Nephron (organoid): ENCODE measurements around the gene POU6F2.

Experiments
- H3K27ac Mint-ChIP-seq, 3 experiments: 2 replicates each; pipeline ENCODE4 v1.8.0; 2020; ENCODE audit warnings: mixed read lengths in 3 of 3, mild to moderate bottlenecking in 2 of 3, moderate library complexity in 1 of 3
- H3K27me3 Mint-ChIP-seq: 2 replicates; pipeline ENCODE4 v1.8.0; 2021; ENCODE audit warnings: low read depth, mild to moderate bottlenecking, moderate library complexity, mixed read lengths
- H3K36me3 Mint-ChIP-seq: 2 replicates; pipeline ENCODE4 v1.8.0; 2020; ENCODE audit warnings: low read depth, mixed read lengths
- H3K4me1 Mint-ChIP-seq: 2 replicates; pipeline ENCODE4 v1.8.0; 2020; ENCODE audit warnings: mixed read lengths
- H3K4me3 Mint-ChIP-seq, 3 experiments: 2 replicates each; pipeline ENCODE4 v1.8.0; 2020; ENCODE audit warnings: mild to moderate bottlenecking in 3 of 3, mixed read lengths in 3 of 3, moderate library complexity in 2 of 3
- H3K9me3 Mint-ChIP-seq: 2 replicates; pipeline ENCODE4 v1.8.0; 2020; ENCODE audit warnings: mixed read lengths
- CTCF ChIP-seq, 3 experiments: fragments of 200-600 bp; sonication (generic); IDR thresholded peaks; one replicate each; pipeline ENCODE4 v1.5.0; 2021; ENCODE audit warnings: antibody characterized with exemption in 3 of 3; ENCODE audit not compliant: unreplicated experiment in 3 of 3

Gene POU6F2

DNA sequence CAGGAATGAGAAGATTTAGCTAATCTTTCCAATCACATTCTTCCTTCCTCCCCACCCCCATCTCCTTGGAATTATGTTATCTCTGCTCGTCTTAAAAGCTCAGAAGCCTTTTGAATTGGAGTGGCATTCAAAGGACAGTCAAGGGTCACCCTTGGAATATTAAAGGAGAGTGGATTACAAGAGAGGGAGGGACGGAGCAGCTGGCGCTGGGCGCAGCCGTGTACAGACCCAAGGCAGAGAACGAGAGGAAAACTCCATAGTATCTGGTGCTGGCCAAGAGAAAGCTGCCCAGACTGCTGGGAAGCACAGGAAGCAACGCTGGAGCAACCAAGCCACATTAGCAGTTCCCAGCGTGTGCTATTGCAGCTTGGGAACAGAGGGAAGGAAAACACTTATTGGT, 95.7 kb downstream of the POU6F2 start:
- no peak for TF ChIP-seq CTCF (IDR thresholded peaks at IDR 0.05; ENCODE audit: unreplicated experiment in 3 of 3)
- Mint-ChIP-seq H3K36me3 (no peaks in the 10 kb centered on the region), H3K9me3 (no peaks in the 10 kb centered on the region), H3K27me3 (peaks cover 3% of the 10 kb centered on the region), H3K4me1 (peaks cover 7% of the 10 kb centered on the region), H3K4me3 (peak overlapping the region; percentile 7 to 16 (median 9)), H3K27ac (peak overlapping the region; percentile 46 to 66 (median 53))

DNA sequence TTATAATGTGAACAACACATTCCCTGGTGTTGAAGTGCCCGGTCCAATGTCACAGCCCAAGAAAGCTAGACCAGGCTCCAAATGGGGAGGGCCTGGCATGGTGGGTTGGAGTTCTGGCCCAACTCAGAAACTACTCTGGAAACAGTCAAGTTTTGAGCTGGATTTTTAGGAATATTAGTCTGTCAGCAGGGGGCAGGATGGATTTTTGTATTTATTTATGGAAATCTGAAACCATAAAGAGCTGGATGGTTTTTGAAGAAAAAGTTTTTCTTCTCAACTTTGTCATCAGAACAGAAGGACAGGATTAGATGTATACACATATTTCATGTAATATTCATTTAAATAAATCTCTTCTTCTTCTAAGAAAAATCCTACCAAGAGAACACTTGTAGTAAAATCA, 97.5 kb downstream of the POU6F2 start:
- Mint-ChIP-seq H3K4me1 (peaks cover 7% of the 10 kb centered on the region), H3K9me3 (no peaks in the 10 kb centered on the region)

GRCh38 chr7:39083781-39084180, 106.1 kb downstream of the POU6F2 start:
- no peak overlapping the region for H3K27ac Mint-ChIP-seq
- H3K4me1 Mint-ChIP-seq: peaks cover 36% of the 10 kb centered on the region
- H3K36me3 Mint-ChIP-seq: no peaks in the 10 kb centered on the region
- H3K4me3 Mint-ChIP-seq: peak overlapping the region in 1 of 3 experiments; percentile 11
- H3K27me3 Mint-ChIP-seq: peaks cover 23% of the 10 kb centered on the region
- no peaks in the 10 kb centered on the region for H3K9me3 Mint-ChIP-seq
- no peak for TF ChIP-seq CTCF (IDR thresholded peaks at IDR 0.05; ENCODE audit: unreplicated experiment in 3 of 3)

More for the DNA sequence above, 97.5 kb downstream of the POU6F2 start:
- Mint-ChIP-seq H3K4me3 (no peak overlapping the region), H3K36me3 (no peaks in the 10 kb centered on the region), H3K27me3 (no peaks in the 10 kb centered on the region), H3K27ac (no peak overlapping the region)
- peak in 1 of 3 experiments; percentile 10 for TF ChIP-seq CTCF (IDR thresholded peaks at IDR 0.05; ENCODE audit: unreplicated experiment in 3 of 3)

GRCh38 chr7:39084349-39084748, 106.6 kb downstream of the POU6F2 start:
- no peak overlapping the region for H3K4me3 Mint-ChIP-seq
- H3K36me3 Mint-ChIP-seq: no peaks in the 10 kb centered on the region
- H3K27ac Mint-ChIP-seq: no peak overlapping the region
- no peak for TF ChIP-seq CTCF (IDR thresholded peaks at IDR 0.05; ENCODE audit: unreplicated experiment in 3 of 3)
- peaks cover 36% of the 10 kb centered on the region for H3K4me1 Mint-ChIP-seq
- H3K27me3 Mint-ChIP-seq: peaks cover 23% of the 10 kb centered on the region
- H3K9me3 Mint-ChIP-seq: no peaks in the 10 kb centered on the region

DNA sequence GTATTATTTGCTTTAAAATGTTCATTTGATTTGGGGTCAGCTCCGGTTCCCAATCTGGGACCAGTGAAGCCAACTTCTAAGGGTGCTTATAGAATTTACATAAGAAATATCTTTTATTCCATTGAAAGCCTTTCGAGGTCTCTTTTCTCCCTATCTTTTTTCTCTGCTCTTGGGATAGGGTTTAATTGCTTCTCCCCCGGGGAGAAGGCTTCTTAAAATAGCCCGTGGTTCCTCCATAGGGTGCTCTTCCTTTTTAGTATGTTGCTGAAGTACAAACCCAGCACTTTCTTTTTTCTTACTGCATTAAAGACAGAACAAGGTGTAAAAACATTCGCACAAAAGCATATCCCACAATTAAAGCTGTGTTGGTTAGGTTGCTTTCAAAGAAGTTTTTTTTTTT, 107.5 kb downstream of the POU6F2 start:
- no peaks in the 10 kb centered on the region for H3K9me3 Mint-ChIP-seq
- peak overlapping the region; percentile 69 to 76 (median 72) for H3K4me3 Mint-ChIP-seq
- TF ChIP-seq CTCF (IDR thresholded peaks at IDR 0.05; ENCODE audit: unreplicated experiment in 3 of 3): no peak
- peaks cover 23% of the 10 kb centered on the region for H3K27me3 Mint-ChIP-seq
- peaks cover 36% of the 10 kb centered on the region for H3K4me1 Mint-ChIP-seq
- H3K36me3 Mint-ChIP-seq: no peaks in the 10 kb centered on the region
- peak overlapping the region in 1 of 3 experiments; percentile 5 for H3K27ac Mint-ChIP-seq

DNA sequence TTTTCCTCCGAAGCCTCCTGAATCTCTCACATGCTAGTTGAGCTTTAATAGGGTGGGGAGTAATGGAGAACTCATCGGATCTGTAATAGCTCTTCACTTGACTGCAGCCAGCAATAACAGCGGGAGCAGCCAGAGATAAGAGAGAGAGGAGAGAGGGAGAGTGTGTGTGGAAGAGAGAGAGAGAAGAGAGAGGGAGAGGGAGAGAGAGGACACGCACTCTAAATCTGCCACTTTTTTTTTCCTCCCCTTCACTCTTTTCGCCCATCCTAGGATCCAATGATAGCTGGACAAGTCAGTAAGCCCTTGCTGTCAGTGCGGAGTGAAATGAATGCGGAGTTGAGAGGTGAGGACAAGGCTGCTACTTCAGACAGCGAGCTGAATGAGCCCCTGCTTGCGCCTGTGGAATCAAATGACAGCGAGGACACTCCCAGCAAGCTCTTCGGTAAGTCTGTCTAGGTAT, 107.9 kb downstream of the POU6F2 start:
- Mint-ChIP-seq H3K4me3 (peak overlapping the region; percentile 69 to 76 (median 72)), H3K4me1 (peaks cover 36% of the 10 kb centered on the region), H3K27me3 (peaks cover 23% of the 10 kb centered on the region), H3K9me3 (no peaks in the 10 kb centered on the region), H3K27ac (peak overlapping the region in 1 of 3 experiments; percentile 5), H3K36me3 (no peaks in the 10 kb centered on the region)
- no peak for TF ChIP-seq CTCF (IDR thresholded peaks at IDR 0.05; ENCODE audit: unreplicated experiment in 3 of 3)
